GM21529 (cell line): ENCODE results near the gene NADK2.
A peak's percentile ranks its signal among the peaks of the same experiment; 100 is the strongest.

Source experiments
- ATAC-seq: cut with Tn5 transposase; IDR thresholded peaks from one replicate; pipeline ENCODE4 v1.9.1; 2021; ENCODE audit not compliant: unreplicated experiment

Gene NADK2

DNA sequence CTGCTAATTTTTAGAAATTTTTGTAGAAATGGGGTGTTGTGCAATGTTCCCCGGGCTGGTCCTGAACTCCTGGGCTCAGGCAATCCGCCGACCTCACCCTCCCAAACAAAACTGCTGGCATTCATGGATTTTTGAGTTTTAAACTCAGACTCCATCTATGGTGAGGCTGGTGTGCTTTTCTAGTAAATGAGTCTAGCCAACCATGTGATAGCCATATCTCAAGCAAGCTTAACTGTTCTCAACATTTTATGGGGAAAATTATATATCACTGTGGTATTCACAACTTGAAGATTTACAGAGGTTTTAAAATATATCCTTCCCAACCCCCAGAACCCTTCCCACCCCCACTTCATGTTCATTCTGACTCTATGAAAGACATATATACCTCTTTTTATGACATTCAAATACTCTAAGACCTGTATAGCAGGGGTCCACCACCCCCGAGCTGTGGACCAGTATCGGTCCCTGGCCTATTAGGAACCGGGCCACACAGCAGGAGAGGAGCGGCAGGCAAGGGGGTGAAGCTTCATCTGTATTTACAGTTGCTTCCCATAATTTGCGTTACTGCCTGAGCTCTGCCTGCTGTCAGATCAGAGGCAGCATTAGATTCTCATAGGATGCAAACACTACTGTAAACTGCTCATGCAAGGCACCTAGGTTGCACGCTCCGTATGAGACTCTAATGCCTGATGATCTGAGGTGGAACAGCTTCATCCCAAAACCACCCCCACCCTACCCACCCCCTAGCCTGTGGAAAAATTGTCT lies 4.5 kb upstream of the NADK2 start:
- ATAC-seq = no peak

DNA sequence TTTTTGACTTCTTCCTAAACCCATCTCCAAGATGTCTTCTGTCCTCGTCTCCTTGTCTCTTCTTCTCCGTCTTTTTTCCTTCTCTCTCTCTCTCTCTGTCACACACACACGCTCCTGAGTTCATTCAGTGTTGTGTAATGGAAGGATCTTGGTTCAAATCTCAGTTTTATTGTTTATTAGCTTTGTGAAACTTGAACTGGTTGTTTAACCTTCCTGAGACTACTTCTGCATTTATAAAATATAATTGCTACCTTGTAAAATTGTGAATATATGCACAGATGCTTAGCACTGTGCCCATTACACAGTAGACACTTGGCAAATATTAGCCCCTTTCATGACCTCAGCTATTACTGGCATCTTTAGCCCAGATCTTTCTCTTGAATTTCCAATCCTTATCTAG lies 2.4 kb upstream of the NADK2 start:
- ATAC-seq = no peak

DNA sequence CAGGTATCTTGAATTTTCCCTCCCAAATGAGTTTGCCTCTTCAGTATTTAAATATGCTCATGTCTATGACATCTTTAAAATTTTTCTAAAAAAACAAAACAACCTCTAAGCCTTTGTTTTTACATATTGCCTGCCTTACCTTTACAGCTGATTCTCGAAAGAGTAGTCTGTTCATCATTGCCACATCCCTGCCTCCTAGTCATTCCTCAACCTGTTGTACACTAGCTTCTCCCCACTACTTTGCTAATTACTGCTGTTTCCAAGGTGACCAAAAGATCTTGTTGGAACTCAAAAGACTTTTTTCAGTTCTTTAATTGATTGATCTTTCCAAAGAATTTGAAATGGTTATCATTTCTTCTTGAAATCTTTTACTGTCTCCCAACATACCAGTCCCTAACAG lies 1.9 kb upstream of the NADK2 start:
- ATAC-seq = no peak

DNA sequence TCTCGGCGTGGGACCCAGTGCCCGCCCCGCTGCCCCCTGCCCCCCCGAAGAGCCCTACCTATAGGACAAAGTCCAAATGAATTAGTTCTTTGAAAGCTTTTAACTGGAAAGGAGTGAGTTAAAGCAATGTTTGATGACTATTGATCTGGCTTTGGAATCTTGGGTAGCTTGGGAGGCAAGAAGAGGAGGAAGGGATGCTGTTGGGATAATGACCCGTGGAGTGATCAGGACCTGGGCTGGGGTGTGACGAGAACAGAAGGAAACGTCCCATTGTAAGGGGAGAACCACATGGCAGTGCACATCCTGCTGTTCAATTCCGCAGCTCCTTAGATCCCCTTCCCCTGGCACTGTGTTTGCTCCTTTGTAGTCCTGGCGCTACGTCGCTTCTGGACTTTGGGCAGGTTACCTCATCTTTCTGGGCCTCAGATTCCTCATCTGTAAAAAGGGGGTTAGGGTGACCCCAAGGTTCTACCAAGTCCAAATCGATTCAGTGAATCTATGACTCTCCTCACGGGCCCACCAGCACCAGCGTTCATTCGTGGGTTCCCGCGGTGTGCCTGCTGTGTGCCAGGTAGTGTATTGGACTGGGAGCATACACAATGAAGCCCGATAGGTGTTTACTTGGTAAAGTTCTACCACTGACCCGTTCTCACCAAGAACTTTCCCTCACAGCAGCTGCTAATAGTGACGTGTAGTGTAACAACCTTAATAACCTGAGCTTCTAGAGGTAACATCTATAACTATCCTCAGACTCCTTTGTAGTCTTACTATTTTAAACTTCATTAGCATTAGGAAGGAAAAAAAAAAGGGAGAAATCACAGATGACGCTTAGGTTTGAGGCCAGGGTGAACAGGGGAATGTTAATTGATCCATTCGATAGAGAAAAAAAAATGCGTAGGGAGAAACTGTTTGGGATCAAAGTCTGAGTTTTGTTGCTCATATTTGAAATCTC lies 1.1 kb upstream of the NADK2 start:
- ATAC-seq = no peak

DNA sequence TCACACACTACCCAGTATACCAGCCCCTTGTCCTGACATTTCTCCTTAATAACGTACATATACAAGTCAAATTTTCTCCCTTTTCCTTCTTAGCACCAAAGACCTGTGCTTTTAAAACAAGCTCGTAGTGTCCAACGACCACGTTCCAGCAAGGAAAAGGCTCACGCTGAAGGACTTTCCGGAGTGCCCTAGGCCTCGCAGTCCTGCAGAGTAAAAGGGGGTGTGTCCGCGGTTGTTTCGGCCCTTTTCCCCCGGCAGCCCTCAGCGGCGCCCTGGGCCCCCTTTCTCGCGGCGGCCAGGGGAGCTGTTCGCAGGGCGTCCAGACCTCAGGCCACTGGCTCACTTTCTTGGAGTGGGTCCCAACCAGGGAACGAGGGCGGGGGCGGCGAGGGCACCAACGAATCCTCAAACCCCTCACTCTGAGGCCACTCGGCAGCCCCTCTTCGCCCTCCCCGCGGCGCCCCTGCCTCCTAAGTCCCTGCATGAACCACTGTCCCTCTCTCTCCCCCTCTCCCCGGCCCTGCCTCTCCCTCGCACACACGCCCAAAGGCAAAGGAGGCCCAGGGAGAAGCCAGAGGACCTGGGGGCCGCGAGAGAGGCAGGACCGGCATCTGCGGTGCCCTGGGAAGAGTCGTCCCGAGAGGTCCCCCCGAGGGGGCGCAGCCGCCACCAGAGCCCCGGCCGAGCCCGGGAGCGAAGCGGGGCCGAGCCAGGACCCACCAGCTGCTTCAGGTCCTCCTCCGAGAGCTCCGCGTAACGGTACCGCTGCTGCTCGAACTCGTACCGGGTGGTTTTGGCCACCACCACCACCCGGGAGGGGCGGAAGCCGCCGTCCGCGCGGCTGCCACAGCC lies 720 bp downstream of the NADK2 start:
- peak; percentile 28 for ATAC-seq

DNA sequence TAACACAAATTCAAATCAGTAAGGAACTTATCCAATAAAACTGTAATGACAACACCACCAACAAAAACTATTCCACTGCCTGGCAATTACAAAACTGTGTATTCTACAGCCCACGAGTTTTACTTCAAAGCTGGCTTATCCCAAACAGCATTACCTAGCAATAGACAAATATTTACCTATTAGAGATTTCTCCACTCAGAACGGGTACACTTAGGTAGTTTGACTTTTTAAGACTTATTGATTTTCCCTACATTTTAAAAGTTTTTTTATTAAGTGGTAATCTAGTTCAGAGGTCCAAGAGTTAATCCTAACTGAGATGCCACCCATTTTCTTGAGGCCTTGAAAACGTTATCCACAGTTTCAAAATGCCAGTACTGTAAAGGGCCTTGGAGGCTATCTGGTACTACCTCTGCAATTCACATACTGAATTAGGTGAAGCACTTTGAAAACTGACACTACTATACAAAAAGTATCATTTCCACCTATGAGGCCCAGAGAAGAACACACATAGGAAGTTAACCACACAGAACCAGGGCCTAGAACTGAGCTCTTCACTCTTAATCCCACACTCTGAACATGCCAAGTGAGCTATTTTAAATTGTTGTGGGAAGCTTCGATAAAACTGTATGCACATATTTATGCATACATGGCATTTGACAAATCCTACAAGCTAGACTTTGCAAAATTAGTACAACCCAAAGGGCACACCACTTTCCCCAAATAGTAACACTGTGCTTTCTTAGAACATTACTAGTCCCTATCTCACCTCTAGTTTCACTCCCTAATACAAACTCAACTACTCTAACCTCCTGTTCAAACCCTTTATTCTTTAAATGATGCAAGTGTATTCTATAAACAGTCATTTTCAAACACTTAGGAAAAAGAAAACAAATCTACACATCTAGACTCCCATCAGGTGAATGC lies 2.1 kb downstream of the NADK2 start:
- no peak for ATAC-seq

DNA sequence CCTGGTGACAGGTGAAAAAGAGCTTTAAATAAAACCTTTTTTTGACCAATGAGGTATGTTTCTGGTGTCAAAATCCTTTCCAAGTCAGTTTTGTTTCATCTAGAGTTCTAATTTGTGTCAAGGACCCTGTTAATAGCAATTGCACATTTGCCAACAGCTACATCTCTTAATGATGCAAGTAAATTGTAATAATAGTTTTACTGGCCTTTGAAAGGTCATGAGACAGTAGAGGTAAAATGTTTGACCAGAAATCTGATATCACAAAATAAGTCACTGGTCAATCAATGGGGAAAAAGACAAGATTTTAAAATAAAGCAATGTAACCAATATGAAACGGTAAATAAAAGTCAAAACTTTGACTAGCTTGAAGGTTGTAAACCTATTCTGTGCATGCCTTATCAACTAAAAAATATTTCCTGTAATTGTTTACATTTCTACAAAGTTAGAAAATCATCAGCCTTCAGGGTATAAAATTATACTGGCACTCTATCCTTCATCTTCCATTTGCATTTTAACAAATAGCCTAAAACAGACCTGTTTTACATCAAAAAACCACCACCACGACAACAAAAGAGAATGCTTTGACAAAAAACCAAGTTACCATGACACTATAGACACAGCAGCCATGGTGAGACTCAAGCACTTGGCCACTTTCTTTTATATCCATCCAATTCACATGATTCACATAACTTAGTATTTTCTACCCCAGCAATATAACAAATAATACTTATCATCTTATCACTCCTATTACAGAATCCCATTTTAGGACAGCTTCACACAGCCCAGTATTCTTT lies 3.0 kb downstream of the NADK2 start:
- no peak for ATAC-seq

DNA sequence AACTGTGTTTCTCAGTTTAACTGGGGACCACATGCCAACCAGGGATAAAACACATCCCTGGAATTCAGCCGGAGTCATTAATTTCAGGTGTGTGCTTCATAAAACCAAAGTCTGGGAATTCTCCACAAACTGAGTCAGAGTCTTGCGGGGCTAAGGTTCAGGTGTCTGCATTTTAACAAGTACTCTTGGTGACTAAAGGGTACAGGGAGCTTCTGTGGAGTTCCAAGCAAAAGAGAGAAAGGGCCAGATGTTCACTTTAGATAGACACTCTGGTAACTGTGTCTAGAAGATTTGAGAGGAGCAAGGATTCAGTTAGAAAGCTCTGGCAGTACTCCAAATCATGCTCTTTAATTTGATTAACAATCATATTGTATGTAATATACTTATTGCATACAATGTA lies 4.0 kb downstream of the NADK2 start:
- ATAC-seq = no peak

DNA sequence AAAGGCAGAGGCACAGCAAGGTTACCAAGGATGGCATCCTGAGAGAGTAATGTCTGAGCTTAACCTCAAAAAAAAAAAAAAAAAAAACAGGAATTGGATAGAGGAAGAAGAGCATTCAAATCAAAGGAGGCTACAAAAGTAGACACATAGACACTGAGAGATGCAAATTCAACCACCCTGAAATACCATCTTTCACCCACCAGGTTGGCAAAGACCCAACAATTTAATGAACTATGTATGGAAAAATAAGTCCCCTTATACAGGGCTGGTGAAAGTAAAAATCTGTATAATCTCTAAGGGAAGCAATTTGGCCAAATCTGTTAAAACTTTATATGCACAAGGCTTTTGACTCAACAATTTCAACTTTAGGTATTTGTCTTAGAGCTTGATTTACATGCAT lies 4.9 kb downstream of the NADK2 start:
- ATAC-seq = no peak

DNA sequence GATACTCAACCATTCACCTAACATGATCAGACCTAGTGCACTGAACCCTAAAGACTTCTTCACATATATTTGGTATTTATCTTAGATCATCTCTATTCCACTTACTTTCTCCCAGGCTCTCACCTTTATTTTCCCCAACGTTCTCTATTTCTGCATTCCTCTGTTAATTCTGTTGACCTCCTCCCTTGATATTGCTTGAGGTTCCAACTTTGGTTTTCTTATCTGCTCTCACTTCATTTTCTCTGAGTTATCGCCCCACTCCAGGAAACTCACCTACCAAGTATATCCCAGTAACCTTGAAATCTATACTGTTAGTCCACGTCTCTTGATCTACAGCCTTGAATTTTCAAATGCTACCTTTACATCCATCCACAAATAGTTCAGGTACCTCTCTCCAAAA lies 9.2 kb downstream of the NADK2 start:
- no peak for ATAC-seq

DNA sequence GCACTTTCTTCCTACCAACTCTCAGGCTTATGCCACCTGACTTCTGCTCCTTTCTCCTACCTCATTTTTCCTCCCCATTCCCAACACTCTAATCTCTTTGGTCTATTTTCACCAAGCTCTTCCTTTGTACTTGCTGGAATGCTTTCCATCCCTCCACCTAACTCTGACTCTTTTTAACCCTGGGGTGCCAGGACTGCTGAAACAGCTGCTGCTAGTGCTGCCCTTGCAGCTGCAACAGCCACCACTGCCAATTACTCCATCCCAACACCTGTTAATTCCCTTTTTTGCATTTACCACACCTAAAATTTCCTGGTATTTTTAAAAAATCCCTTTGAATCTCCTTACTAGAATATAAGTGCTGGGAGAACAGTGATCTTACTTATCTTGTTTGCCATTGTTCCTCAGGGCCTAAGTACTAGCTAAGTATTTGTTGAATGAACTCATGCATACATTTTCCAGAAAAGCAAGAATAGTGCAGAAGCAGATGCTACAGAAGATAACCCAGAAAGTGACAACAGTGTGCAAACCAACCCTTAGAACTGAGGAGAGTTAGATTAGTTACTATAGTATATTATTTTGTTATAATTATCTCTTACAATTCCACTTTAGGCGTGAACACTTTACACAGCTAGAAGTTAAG lies 11.5 kb downstream of the NADK2 start:
- ATAC-seq = no peak

DNA sequence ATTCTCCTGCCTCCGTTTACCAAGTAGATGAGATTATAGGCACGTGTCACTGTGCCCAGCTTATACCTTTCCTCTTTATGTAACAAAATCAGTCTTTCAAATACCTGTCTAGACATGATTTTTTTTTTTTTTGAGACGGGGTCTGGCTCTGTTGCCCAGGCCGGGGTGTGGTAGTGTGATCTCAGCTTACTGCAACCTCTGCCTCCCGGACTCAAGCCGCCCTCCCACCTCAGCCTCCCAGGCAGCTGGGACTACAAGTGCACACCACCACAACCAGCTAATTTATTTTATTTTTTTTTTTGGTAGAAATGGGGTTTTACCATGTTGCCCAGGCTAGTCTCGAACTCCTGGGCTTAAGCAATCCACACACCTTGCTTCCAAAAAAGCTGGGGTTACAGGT lies 13.2 kb downstream of the NADK2 start:
- no peak for ATAC-seq

DNA sequence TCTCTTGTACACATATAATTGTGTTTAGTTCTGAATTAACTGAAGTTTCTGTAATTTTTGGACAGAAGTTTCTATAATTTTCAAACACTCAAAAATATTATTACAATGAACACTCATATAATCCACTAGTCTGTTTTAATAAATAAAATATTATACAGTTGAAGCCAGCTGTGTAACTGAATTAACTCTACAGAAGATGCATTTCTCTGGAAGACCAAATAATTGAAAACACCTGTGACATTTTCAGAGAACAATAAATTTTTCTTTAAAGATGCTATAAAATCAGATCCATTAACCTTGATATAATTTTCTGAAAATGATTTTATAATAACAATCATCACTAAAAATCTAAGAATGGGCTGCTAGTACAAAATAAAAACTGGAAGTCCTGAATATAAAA lies 14.7 kb downstream of the NADK2 start:
- no peak for ATAC-seq

DNA sequence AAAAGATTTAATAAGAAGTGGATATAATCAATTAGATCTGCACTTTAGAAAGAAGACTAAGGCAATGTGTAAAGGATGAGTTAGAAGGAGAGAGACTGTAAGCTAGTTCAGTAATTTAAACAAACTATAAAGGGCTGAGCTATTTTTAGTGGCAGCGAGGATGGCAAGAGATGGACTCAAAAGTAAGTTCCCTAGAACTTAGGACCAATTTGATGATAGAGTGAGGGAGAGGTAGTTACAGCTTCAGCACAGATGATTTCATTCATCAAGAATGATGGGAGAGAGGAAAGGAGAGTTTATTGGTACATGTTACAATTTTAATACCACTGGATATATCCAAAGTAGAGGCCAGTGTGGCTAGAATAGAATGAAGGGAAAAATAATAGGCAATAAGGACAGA lies 19.1 kb downstream of the NADK2 start:
- ATAC-seq = no peak

DNA sequence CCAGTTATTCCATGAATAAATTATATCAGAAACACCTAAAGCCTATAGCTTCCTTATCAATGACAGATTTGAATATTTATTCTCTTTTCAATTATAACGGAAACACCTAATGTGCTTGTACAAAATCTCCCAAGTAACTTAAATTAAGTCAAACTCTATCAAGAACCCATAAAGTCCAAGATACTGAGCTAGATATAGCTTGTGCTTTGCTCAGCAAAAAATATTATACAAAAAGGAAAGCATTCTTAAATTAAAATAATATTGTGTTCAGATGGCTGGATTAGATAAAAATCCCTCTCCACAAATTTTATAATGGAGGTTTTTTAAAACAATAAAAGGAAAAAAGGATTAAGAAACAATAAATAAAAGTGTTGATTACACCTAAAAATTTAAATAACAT lies 23.7 kb downstream of the NADK2 start:
- no peak for ATAC-seq

DNA sequence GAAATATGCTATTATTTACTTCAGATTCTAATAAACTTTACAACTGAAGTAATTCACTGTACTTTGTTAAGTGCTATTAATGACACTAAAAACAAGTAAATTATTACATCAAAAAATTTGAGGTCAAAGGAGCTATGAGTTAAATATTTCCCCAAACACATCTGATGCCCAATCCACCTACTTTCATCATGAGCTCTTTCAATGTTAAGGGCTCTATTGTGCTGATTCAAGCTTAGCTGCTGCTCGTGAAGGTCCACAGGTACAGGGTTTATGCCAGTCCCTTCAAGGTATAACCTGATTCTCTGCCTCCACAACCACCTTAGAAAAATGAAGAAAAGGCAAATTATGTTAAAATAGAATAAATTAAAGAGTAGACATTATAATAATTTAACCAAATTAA lies 24.2 kb downstream of the NADK2 start:
- ATAC-seq = no peak

DNA sequence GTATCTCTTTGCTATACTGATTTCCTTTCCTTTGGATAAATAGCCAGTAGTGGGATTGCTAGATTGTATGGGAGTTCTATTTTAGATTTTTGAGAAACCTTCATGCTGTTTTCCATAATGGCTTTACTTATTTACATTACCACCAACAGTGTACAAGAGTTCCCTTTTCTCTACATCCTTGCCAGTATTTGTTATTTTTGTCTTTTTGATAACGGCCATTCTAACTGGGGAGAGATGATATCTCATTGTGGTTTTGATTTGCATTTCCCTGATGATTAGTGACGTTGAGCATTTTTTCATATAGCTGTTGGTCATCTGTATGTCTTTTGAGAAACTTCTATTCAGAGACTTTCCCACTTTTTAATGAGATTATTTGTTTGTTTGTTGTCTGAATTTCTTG lies 25.8 kb downstream of the NADK2 start:
- ATAC-seq = no peak

DNA sequence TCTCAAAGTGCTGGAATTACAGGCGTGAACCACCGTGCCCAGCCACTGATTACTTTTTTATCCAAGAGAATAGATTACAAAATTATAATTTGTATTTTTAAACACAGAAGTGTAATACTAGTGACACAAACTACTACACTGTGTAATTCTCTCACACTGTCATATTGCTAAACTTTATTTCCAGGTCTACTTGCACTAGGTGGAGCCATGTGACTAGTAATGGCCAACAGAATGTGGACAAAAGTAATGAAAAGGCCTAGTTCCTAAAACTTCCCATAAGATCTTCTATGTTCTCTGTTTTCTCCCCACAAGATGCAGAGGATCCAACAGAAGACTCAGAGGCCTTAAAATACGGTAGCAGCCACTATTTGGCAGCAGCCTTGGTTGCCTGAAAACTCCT lies 27.3 kb downstream of the NADK2 start:
- ATAC-seq = no peak

DNA sequence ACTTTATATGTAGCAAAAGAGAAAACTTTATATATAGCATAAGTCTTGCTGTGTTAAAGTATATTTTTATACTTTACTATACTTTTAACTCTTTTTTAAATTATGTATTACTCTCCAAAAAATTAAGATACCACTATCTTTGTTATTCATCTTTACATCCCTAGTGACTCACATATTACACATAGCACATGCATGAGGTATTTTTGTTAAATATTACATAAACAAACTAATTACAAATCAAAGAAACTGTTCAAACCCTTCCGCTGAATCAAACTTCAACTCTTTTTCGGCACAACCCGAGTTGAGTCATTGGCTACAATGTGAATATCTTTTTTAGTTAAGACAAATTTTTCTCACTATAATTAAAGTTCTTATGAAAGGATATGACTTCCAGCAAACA lies 32.1 kb downstream of the NADK2 start:
- no peak for ATAC-seq
